Anterior cingulate cortex (tissue), 58 donors: ENCODE data around the gene WWOX.

Experiments
- DNase-seq, 58 donors: peaks; one replicate each; lab custom pipeline; 2025; lab: John Stamatoyannopoulos, UW

The WWOX gene

DNA sequence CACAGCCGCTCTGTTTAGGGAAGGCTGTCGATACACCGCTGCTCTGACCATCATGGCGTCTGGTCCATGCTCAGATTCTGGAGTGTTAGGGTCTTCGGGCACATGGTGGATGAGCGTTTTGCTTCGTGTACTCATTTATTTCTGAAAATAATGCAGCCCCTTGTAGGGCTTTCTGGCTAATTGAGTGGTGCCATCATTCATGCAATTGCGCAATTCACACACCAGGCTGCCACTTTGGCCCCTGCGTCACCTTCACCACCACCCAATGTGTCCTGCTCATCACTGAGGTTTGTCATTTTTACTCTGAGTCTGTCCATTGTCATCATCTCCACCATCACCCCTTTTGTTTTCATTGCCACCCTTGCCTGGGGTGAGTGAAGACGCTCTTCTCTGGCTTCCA is 557.4 kb downstream of the WWOX start:
- no peak for DNase-seq

DNA sequence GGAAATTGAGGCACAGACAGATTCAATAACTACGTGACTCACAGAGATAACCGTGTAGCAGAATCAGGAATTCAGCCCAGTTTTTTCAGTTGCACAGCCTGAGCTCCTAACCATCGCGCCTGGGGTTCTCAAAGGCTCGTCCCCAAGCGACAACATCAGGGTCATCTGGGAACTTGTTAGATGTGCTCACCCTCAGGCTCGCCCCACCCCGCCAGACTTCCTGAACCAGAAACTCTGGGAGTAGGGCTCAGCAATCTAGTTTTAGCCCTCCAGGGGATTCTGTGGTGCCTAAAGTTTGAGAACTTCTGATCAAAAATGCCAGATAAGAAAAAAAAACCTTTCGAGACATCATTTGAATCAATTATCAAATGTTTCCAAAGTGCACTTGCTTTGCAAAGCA is 559.8 kb downstream of the WWOX start:
- no peak for DNase-seq

DNA sequence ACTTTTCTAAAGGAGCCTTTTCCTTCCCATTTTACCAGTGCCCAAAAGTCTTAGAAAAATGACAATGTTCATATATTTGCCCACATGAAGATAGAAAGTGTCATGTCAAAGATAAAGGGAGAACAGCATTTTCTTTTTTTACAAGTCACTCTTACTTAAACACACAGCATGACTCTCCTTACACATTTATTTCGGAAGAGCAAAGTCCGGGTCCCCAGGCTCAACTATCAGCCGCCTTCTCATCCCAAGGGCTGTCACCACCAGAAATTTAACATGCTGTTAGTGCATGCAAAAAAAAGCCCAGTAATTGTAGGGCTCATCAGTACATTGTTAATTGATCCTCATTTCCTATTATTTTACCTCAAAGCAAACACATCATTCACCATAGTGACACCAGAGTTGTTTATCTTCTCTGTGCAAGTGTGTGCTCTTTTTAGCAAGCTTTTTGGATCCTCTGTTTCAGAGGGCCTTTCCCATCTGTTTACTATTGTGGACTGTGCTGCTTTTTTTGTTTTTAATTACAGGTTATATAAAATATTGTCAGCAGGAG is 560.3 kb downstream of the WWOX start:
- no peak for DNase-seq

DNA sequence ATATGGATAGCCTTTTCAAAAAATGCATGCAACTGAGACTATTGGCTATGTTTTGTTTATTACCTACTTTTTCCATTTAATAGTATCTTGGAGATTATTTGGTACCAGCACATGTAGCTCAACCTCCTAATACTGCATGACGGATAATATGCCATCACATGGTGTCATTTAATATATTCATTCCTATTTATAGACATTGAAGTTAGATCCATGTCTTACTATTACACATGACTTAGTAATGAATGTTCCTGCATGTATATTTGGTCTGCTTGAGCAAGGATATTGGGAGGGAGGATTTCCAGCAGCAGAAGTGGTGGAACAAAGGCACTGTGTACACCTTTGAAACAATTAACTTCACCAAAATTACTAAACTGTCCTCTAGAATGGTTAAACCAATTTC is 561.3 kb downstream of the WWOX start:
- no peak for DNase-seq

DNA sequence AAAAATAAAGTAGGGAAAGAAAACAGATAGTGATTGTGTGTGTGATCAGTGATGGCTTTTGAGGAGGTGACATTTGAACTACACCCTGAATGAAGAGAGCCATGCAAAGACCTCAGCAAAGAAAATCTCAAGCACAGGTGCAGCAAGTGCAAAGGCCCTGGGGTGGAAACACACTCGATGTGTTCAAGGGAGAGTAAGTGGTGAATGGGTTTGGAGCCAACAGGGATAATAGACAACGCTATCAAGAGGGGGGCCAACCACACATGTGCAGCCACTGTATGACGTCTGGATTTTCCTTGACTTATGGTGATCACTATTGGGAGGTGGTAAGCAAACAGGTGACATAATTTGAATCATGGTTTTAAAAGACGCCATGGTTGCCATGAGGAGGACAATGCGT is 564.2 kb downstream of the WWOX start:
- DNase-seq = no peak

DNA sequence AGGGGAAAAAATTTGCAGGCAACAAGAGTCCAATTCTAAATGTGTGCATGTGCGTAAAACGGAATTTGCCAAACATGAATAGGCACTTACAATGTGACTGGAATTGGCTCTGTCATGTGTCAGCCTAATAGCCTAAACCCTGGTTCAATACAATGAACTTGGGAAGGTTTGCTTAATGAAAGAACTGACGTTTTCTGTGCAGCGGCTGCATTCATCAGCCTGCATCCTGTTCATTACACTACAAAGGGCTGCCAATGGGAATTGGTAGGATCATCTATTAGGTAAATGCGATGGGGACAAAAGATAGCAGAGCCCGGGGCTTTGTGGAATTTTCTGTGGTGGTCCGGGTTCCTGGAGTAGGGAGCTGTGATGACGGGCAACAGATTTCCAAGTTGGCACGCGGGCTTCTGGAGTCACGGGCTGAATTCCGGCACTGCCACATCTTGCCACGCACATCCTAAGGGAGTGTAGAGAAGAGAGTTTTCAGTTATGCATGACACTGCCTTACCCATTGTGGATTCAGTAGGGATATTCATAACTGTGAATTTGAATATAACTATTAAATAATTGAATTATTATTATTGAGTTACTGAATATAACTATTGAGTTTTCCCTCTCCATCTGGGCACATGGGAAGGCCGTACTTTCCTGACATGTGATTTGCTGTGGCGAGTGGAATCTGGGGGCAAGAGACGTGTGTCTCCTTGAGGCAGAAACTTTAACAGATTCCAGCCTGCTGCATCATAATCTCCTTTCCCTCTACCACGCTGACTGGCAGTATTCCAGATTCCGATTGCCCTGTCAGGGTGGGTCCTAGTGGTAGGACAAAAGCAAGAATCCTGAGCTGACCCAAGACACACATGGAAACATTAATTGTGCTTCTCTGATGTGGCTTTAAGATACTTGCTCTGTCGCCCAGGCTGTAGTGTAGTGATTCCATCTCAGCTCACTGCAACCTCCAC is 565.6 kb downstream of the WWOX start:
- peak in 2 of 58 donors; percentile 3 to 13 for DNase-seq

DNA sequence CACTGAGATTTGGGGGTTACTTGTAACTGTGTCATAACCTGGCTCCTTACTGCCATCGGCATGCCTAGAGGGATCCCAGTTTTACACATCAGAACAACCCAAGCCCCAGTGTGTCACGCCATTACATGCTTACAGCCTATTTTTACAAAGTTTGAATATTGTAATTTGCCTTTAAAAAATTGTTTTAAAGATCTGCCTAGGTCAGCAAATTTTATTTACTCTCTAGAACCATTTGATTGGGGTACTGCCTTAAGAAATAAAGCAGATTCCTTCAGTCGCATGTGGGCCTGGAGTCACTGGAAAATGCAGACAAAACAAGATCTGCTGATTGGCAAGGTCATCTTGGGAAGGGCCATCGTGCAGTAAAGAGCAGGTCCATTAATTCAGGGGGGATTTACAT is 566.9 kb downstream of the WWOX start:
- no peak for DNase-seq

DNA sequence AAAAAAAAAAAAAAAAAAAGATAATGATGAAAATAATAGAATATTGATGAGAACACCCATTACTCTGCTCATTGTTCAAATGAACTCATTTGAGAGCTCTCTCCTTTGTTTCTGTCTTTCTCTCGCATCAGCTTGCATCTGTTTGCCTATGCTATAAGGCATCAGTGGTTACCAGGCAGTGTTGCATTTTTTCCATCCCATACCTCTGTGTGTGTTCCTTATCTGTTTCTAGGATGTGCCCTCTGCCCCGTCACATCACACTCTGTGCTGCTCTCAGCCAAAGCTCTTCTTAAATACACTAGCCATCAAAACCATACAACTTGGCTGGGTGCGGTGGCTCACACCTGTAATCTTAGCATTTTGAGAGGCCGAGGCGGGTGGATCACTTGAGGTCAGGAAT is 568.2 kb downstream of the WWOX start:
- no peak for DNase-seq

DNA sequence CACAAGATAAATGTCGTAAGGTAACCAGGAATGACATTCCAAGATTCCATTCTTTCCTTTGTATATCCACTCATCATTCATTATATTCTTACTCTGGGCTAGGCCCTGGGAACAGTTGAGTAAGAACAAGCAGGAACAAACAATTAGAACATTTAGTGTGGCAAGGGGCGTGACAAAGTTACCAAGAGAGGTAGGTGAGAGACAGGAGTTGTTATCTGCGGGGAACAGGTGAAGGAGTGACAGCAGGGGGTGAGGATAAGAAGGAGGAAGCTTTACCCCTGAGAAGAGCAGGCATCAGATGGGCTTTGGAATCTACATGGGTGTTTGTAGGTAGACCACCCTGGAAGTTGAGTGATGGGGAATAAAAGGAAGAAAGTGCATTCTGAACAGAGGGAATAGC is 568.9 kb downstream of the WWOX start:
- no peak for DNase-seq

DNA sequence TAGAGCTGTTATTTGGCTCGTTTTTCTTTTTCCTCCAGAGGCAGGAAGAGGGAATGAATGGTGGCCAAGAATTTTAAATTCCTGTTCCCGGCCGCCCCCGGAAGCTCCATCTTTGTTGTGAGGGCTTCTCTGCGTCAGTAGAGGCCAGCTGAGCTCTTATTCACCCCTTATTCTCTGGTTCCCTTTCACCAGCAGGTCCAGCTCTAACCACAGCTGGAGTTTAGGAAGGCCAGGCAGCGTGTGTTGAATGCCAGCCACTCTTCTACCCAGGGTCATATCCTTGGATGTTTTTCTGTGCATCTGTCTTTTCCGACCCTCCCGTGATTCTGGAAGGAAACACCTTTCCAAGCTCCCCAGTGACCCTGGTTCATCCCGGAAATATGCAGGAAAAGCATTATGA is 570.5 kb downstream of the WWOX start:
- peak in 4 of 58 donors; percentile 4 to 18 (median 12) for DNase-seq

DNA sequence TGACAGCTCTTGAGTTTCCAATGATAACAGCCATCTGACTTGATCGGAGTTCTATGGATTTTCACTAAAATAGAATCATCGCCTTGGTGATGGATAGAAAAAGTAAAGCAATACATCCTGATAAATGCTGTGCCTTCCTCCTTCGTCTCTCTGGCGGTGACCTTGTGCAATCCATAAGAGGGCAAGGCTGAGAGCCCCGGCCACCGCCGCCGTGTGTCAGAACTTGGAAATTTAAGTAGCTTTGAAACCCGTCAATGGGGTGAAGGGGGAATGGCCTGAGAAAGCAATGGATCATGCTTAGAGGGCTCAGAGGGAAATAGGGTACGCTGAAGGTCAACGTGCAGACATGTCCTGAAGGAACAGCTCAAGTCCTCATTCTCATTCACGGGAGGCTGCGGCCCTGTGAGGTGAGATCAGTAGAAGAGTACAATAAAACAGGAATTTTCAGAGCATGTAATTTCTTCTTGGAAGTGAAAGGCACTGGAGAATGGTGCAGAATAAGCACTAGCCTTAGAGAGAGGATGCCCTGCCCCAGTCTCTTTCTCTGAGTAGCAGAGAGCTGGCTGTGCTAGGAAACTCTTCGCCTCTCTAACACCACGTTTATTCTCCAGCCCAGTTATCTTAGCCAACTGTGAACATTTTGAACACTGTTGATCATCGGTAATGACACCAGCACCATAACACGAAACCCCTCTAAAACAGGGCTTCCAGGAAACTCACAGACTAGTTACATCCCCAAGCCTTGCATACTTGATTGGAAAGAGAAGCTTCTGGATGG is 573.5 kb downstream of the WWOX start:
- no peak for DNase-seq

DNA sequence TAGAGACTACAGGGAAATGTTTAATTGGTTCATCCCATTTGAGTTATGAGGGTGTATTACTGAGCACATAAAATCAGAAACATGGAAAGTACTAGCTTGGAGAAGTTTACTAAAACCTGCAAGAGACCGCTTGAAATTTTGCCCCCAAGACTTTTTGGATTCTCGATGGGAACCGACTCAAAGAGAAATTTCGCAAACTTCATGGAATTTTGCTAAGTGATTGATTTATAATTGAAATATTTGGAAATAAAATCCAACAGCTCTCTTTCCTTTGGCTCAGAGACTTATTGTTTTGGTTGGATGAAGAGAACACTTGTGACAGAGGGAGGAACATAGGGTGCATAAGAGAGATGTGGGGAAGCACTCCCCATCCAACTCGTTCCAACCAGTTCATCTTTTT is 574.4 kb downstream of the WWOX start:
- no peak for DNase-seq

DNA sequence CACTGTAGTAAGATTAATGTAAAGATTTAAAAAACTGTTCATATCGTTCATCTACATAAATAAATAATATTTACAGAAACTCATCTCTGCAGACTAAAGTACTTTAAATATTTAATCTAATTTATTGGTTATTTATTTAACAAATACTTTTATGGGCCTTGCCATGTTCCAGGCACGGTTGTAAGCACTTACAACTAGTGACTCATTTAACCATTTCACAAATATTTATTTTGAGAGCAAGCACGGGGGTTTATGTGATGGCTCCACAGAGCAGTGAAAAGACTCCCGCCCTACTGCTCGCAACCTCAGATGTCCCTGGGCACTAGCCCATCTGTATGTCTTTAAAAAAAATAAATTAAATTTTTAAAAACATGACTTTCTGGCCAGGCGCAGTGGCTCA is 575.9 kb downstream of the WWOX start:
- DNase-seq = no peak

DNA sequence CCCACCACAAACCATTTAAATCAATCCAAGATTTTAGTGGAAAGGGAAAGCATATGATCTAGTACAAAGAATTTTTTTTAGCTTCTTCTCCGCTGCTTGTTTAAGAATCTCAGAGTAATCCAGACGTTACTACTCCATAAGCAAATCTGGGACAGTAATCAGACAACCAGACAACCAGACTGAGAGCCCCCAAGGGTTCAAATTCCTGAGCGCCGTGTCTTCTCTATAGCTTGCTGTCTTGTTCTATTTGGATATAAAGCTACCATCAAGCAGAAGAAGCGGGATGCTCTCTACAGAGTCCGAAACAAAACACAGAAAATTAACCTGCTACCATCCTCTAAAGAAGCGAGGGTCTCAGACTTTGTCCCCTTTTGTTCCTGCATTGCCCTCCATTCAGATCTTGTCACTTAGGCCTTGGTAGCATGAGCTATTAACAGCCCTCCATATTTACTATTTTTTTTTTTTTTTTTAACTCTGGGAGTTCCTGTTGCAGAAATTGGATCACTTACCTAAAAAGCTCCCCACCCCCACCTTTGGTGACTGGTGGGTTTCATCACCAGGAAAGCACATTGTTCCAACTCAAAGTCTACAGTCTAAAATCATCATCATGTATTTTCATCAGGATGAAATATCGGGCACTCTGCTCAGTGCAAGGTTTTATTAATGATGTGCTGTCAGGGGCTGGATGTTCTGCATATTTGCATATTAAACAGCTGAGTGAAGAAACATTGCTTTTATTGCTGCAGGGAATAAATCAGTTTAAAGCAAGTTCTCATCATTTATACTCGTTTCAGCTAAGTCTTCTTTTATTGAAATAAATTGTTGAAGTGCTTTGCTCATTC is 576.7 kb downstream of the WWOX start:
- no peak for DNase-seq

DNA sequence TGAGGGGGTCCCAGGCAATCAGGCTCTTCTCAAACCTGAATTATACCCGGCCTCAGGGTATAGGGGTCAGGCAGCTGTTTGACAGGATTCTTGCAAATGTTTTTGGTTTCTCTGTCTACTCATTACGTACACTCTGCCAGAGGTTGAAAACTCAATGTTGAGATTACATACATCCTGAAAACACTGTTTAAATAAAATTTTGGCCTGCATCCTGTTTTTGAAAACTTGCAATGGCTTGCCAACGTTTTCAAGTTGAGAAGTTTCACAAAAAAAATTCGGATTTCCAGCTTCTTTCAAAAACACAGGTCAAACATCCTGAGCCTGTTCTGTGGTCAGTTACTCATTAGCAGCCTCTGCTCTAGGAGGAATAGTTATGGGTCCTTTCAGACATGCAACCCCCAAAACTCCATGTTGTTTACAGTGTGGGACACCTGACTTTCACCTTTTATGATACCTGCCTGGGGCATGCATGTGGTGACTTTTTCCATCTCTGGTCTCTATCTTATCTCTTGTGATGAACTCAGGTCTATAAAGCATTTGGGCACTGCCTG is 577.8 kb downstream of the WWOX start:
- no peak for DNase-seq

DNA sequence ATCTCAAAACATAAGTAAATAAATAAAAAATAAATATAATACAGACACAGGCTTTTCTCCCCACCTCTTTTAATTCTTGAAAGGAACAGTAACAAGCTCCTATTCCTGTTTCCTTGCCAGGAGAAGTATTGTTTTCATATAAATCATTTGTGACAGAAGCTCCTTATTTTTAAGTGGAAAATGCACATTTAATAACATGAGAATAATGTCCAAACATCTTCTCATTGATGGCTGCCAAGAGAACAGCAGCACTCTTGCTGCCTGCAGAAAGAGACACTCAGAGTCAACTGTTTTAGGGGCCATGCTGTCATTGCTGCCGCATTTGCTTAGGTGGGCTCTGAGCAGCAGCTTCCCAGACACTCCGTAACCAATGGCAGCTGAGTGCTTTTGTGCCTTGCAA is 580.1 kb downstream of the WWOX start:
- DNase-seq = no peak

DNA sequence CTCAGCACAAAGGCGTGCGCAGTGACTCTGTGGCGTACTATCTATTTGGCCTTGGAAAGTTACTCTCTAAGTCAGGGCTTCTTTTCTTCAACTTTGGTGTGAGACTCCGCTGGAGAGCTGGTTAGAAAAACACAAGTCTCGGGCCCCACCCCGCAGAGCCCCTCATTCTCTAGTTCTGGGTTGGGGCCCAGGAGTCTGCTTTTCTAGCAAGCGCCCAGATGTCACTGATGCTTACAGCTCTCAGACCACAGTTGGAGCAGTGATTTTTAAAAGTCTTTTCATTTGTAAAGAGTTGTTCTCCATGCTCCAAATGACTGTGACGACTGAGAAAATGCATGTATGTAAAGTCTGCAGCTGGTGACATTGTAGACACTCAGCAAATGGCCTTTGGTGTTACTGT is 582.3 kb downstream of the WWOX start:
- no peak for DNase-seq

DNA sequence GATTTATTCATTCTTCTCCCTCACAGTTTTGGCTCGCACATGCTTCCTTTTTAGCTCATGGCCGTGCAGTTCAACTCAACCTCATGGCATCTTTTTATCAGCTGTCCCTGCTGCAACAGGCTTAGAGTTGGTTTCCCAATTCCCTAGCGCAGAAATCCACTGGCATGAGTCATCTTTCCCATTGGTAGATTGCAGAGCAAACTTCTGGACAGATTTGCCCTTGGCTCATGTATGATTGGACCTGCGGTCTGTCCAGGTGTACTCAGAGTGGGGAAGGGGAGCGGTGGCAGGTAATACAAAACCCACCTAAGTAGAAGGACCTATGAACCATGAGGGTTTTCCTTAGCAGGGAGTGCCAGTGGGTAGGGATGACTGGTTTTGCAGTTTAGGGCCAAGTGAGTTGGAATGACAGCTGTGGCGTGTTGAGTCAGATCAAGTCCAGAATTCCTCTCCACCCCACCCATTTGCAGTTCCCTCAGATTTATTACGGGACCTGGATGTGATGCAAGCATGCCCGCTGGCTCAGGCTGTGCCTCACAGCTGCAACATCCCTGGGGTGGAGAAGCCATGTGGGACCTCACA is 584.7 kb downstream of the WWOX start:
- DNase-seq = no peak

DNA sequence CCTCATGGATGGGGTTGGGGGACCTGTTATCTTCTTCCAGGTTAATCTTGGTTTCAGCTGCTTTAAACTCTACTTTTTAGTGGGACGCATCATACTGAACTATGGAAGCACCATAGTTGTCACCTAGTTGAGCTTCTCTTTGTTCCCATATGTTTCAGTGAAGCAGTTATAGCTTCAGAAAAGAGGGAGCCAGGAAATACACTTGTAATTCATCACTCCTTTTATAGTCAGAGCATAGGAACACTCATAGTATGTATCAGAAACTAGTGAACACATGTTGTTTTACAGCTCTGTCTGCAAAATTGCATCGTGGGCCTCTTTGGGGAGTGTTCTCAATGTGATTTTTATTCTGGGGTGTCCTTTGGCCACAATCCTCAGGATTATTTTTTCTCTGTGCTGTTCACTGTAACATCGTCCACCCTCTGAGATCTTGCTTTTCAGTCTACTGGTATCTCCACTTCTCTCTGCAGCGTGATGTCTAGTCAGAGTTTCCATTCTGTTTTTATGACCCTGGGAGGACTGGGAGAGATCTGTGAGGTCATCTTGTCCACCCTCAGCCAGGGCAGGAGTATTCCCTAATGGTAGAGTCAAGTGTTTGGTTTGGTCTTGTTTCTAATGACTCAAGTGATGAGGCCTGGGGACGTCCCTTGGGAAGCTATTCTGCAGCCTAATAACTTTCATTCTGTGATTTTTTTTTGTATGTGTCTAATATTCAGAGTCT is 585.4 kb downstream of the WWOX start:
- no peak for DNase-seq
